GM23248 (cell line): ENCODE measurements around the gene ARFGAP1. TPM values are rescaled to one million over a fixed set of nuclear protein-coding genes. Genes with fewer than 3 reads are reported as not detected.

Experiments
- DNase-seq: peaks from one replicate; pipeline ENCODE4 v3.0.0-alpha.2; 2015
- H2AFZ ChIP-seq: fragments of 200-600 bp; sonication (generic); 2 replicates; pipeline ENCODE4 v1.6.1; 2016; ENCODE audit warnings: antibody characterized with exemption
- H3F3A ChIP-seq: fragments of 200-600 bp; sonication (generic); 2 replicates; pipeline ENCODE4 v1.6.1; 2016; ENCODE audit warnings: mild to moderate bottlenecking, antibody characterized with exemption, mixed run types; ENCODE audit not compliant: insufficient read depth
- H3K27ac ChIP-seq: fragments of 200-600 bp; sonication (generic); 2 replicates; pipeline ENCODE4 v1.5.1; 2016; ENCODE audit warnings: mild to moderate bottlenecking
- H3K27me3 ChIP-seq: fragments of 200-600 bp; sonication (generic); replicated peaks from 2 replicates; pipeline ENCODE4 v1.6.1; 2016; ENCODE audit warnings: mild to moderate bottlenecking; ENCODE audit not compliant: insufficient read depth
- H3K36me3 ChIP-seq: fragments of 200-600 bp; sonication (generic); 2 replicates; pipeline ENCODE4 v1.6.1; 2016; ENCODE audit warnings: low read depth, mild to moderate bottlenecking
- H3K4me1 ChIP-seq: fragments of 200-600 bp; sonication (generic); 2 replicates; pipeline ENCODE4 v1.6.1; 2016; ENCODE audit warnings: mild to moderate bottlenecking; ENCODE audit not compliant: insufficient read depth
- H3K4me2 ChIP-seq: fragments of 200-600 bp; sonication (generic); one replicate; pipeline ENCODE4 v1.6.1; 2016; ENCODE audit warnings: mild to moderate bottlenecking; ENCODE audit not compliant: unreplicated experiment
- H3K4me3 ChIP-seq: fragments of 200-600 bp; sonication (generic); 2 replicates; pipeline ENCODE4 v1.5.1; 2016; ENCODE audit warnings: mild to moderate bottlenecking
- H3K79me2 ChIP-seq: fragments of 200-600 bp; sonication (generic); 2 replicates; pipeline ENCODE4 v1.6.1; 2016; ENCODE audit warnings: mild to moderate bottlenecking; ENCODE audit not compliant: insufficient read depth
- H3K9ac ChIP-seq: fragments of 200-600 bp; sonication (generic); 2 replicates; pipeline ENCODE4 v1.6.1; 2016; ENCODE audit warnings: mild to moderate bottlenecking
- H3K9me2 ChIP-seq: fragments of 200-600 bp; sonication (generic); 2 replicates; pipeline ENCODE4 v1.6.1; 2016; ENCODE audit warnings: mixed run types, mild to moderate bottlenecking, moderate library complexity; ENCODE audit not compliant: insufficient read depth
- H3K9me3 ChIP-seq: fragments of 200-600 bp; sonication (generic); one replicate; pipeline ENCODE4 v1.6.1; 2017; ENCODE audit warnings: low read depth
- H4K20me1 ChIP-seq: fragments of 200-600 bp; sonication (generic); 2 replicates; pipeline ENCODE4 v1.6.0; 2016; ENCODE audit not compliant: insufficient read depth
- EZH2 ChIP-seq: fragments of 200-600 bp; sonication (generic); IDR thresholded peaks from 2 replicates; pipeline ENCODE4 v1.6.1; 2018; ENCODE audit warnings: antibody characterized with exemption, mild to moderate bottlenecking; ENCODE audit not compliant: insufficient read depth, poor library complexity, severe bottlenecking
- EZH2phosphoT487 ChIP-seq: fragments of 200-600 bp; sonication (generic); IDR thresholded peaks from 2 replicates; pipeline ENCODE4 v1.6.1; 2018; ENCODE audit warnings: antibody characterized with exemption, moderate library complexity, mild to moderate bottlenecking, low read depth; ENCODE audit not compliant: insufficient read depth
- WGBS, 2 experiments: methylation state at CpG; one replicate each; pipeline ENCODE4 v1.1.6; 2015 to 2017; ENCODE audit warnings: low lambda C conversion rate in 2 of 2, low coverage in 1 of 2; ENCODE audit errors: missing lambda C conversion rate in 2 of 2; 5-methylcytosine and 5-hydroxymethylcytosine counted together
- in situ Hi-C: fragments of 300-500 bp; cut with MboI; formaldehyde crosslinking; loops from 2 replicates; pipeline ENCODE4 v1.15.0; 2020
- polyA plus RNA-seq: library from polyadenylated mRNA; unstranded; fragments of >200 nt; fragmentation: Nextera tagmentation; extraction: Ambion mirVana; gene quantifications from 2 replicates; pipeline ENCODE4 v1.2.1, GENCODE V29; 2016
- total RNA-seq: library from RNA; depleted of rRNA; stranded (reverse); fragments of >200 nt; shearing (Covaris generic); gene quantifications from 2 replicates; pipeline ENCODE4 v1.2.3, GENCODE V29; 2014

The ARFGAP1 gene
- total and polyA plus RNA-seq, 2 experiments from 2014 or later, result 69.0 to 88.5 TPM

- no peaks in the 10 kb centered on the region for H3K27me3 ChIP-seq
- H2AFZ ChIP-seq, result no peak overlapping the region
- DNase-seq, result no peak
- no peaks in the 10 kb centered on the region for H3K9me3 ChIP-seq
- H3K9me2 ChIP-seq, result no peaks in the 10 kb centered on the region
- WGBS, 2 experiments, result 11 to 17% methylated on average over 13 to 16 of the region's 16 CpGs
- no peak for TF ChIP-seq EZH2phosphoT487
- no peak for TF ChIP-seq EZH2
- H3K4me1 ChIP-seq, result no peaks in the 10 kb centered on the region
- no peaks in the 10 kb centered on the region for H4K20me1 ChIP-seq
- H3K4me2 ChIP-seq, result no peak overlapping the region
- no peaks in the 10 kb centered on the region for H3F3A ChIP-seq
- no peak overlapping the region for H3K4me3 ChIP-seq
- no peaks in the 10 kb centered on the region for H3K79me2 ChIP-seq
- no peaks in the 10 kb centered on the region for H3K36me3 ChIP-seq
- no peak overlapping the region for H3K9ac ChIP-seq
- in situ Hi-C loops, result no loop called here
- no peak overlapping the region for H3K27ac ChIP-seq
These were observed 34.0 kb upstream of the ARFGAP1 start for GRCh38 chr20:63238514-63239125.

GRCh38 chr20:63239431-63239830 is 33.2 kb upstream of the ARFGAP1 start:
- Histone ChIP-seq H3K9ac (no peak overlapping the region), H3K4me2 (no peak overlapping the region), H3K9me2 (no peaks in the 10 kb centered on the region), H3F3A (no peaks in the 10 kb centered on the region), H3K27ac (no peak overlapping the region), H2AFZ (no peak overlapping the region), H3K4me1 (no peaks in the 10 kb centered on the region), H3K9me3 (no peaks in the 10 kb centered on the region), H3K79me2 (no peaks in the 10 kb centered on the region), H4K20me1 (no peaks in the 10 kb centered on the region), H3K36me3 (no peaks in the 10 kb centered on the region), H3K4me3 (no peak overlapping the region), H3K27me3 (no peaks in the 10 kb centered on the region)
- 90 to 91% methylated on average over 18 to 30 of the region's 30 CpGs for WGBS, 2 experiments
- in situ Hi-C loops, result no loop called here
- DNase-seq, result no peak
- TF ChIP-seq EZH2phosphoT487, result no peak
- TF ChIP-seq EZH2, result no peak

GRCh38 chr20:63240004-63240403 is 32.6 kb upstream of the ARFGAP1 start:
- in situ Hi-C loops, result no loop called here
- TF ChIP-seq EZH2phosphoT487 (no peak), EZH2 (no peak)
- Histone ChIP-seq H3K36me3 (no peaks in the 10 kb centered on the region), H3K27me3 (no peaks in the 10 kb centered on the region), H3K4me2 (no peak overlapping the region), H3K9ac (no peak overlapping the region), H3K4me3 (no peak overlapping the region), H3F3A (no peaks in the 10 kb centered on the region), H3K9me3 (no peaks in the 10 kb centered on the region), H2AFZ (no peak overlapping the region), H3K9me2 (no peaks in the 10 kb centered on the region), H4K20me1 (no peaks in the 10 kb centered on the region), H3K4me1 (no peaks in the 10 kb centered on the region), H3K27ac (no peak overlapping the region), H3K79me2 (no peaks in the 10 kb centered on the region)
- 59 to 63% methylated on average over 10 of the region's 11 CpGs for WGBS, 2 experiments
- DNase-seq, result no peak

- no peak for DNase-seq
- TF ChIP-seq EZH2phosphoT487 (no peak), EZH2 (no peak)
- WGBS, 2 experiments, result 41 to 43% methylated on average over 11 of the region's 11 CpGs
- H3K36me3 ChIP-seq, result no peaks in the 10 kb centered on the region
- no peak overlapping the region for H3K9ac ChIP-seq
- no peaks in the 10 kb centered on the region for H3K79me2 ChIP-seq
- no peak overlapping the region for H3K27ac ChIP-seq
- no peak overlapping the region for H2AFZ ChIP-seq
- H3K4me1 ChIP-seq, result no peaks in the 10 kb centered on the region
- H3F3A ChIP-seq, result no peaks in the 10 kb centered on the region
- H4K20me1 ChIP-seq, result no peaks in the 10 kb centered on the region
- H3K4me2 ChIP-seq, result no peak overlapping the region
- H3K9me2 ChIP-seq, result no peaks in the 10 kb centered on the region
- no peaks in the 10 kb centered on the region; the same call in 1 of the 2 replicates for H3K27me3 ChIP-seq
- in situ Hi-C loops, result no loop called here
- no peaks in the 10 kb centered on the region for H3K9me3 ChIP-seq
- no peak overlapping the region for H3K4me3 ChIP-seq
These were observed 31.3 kb upstream of the ARFGAP1 start for GRCh38 chr20:63241272-63241671.
